Measurements from ENCODE around the gene CCNI2. TPM values are rescaled to one million over a fixed set of nuclear protein-coding genes. Genes with fewer than 3 reads are reported as not detected.
"Not testable (repeated sequence)": the region's sequence is repeated elsewhere in the genome, so short reads cannot be mapped to it uniquely, and the experiment has no call there.

CCNI2 gene
- total RNA-seq, 1 experiment from 2014 or later, result 8.8 TPM

DNA sequence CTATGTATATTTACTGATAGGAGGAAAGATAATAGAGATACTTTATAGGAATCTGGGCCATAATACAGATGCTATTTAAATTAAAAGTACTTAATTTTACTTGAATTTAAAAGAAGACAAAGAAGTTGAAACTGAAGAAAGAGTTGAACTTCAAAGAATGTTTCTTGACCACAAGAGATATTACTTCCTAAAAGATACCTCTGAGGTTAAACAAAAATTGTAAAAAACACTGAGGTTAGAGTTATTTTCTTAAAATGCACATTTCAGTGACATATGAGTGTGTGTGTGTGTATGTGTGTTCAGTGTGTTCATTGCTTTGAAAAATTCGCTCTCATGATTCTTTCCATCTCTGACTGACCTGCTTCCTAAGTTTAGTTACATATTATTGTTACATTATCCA is 33.4 kb downstream of the CCNI2 start:
- no peak for DNase-seq (ENCODE audit: low spot score)

DNA sequence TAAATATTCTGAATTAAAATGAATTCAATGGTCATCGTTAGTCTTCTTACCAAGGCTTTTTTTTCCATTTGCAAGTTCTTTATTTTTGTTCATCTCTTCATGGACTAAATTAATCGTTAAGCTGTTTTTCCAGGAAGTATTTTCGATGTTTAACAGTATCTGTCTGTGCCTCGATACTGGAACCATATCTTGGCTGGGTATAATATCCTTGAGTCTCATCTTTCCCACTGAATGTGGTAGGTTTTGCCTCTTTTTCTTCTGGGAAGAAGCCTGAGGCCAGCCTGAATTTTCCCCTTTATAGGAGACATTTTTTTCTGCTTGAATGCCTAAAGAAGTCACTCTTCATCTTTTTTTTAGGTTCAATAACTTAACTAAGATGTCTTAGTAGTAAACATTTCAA is 33.8 kb downstream of the CCNI2 start:
- DNase-seq (ENCODE audit: low spot score), result no peak

DNA sequence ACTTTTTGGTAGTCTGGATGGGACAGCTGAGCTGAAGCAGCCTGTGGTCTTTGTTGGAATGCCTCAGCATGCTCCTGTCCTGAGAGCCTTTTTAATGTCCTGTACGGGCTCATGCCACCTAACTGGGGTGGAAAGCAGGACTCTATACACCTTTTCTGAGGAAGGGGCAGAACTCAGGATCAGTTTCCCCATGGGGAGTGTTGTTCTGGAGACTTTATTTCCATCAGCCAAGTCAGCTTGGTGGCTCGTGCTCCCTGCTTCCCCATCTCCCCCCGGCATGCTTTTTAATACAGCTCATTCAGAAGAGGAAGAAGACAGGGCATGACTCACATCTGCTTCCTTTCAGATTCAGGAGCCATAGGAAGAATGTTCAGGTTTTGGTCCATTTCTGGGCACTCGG is 34.9 kb downstream of the CCNI2 start:
- no peak for DNase-seq (ENCODE audit: low spot score)

DNA sequence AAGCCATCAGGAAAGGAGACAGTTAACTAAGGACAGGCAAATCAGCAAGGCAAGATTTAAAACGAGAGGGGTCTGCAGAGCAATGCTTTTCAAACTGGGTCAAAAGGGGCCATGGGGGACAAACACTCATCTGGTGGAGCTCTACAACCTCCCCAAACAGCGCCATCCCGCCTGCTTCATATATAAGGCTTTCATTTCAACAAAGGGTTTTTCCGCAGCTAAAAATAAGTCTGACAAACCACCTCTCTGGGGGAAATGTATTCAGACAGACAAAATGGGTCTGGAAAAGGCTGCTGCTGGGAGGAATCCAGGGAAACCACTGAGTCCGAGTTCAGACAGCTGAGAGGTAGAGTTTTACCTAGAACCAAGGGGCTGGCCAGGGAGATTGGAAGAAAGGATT is 38.1 kb downstream of the CCNI2 start:
- DNase-seq (ENCODE audit: low spot score), result no peak

DNA sequence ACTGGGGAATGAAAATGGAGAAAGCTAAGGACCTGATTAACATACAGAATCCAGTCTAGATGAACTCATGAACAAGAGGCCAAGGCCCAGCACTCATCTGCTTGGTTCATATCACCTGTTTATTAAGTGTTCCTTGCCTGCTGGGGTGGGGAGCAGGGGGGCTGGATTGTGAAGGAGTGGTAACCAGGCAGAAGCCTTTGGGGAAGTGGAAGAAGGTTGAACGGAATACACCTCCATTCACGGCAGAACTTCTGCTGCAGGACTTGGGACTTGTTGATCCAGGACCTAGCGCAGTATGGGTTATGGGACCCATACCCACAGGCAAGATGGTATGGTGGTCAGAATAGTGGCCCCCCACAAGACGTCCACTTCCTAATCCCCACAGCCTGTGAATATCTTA is 38.6 kb downstream of the CCNI2 start:
- DNase-seq (ENCODE audit: low spot score), result no peak

DNA sequence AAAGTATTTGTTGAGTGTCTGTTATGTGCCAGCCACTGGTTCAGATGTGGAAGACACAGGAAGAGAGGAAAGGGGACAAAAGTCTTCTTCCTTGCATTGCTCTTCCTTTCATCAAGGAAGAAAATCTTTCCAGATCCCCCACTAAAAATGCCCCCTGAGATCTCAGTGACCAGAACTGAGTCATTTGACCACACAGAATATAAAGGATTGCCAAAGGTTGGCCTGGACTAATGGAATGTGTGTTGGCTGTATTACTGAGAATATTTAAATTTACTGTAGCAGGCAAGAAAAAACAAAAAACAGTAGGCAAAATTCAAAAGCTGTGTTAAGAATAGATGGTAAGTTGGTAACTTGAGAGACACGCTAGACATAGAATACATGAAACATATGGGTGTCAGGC is 39.9 kb downstream of the CCNI2 start:
- no peak for DNase-seq (ENCODE audit: low spot score)

DNA sequence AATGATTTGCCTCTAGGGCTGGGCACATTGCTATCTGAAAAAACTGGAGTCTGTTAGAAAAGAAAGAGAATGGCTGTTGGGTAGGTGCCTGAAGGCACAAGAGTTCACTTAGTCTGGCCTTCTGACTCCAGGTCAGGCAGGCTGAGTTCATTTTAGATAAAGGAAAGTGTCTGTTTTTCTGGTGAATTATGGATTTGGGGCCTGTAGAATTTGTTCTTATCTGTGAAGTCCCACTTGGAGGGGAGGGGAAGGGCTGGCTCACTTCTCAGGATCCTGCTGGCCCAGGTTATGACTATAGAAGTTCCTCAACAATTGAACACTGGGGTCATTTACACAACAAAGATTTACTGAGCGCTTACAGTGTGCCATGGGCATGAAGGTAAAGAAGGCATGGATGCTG is 41.3 kb downstream of the CCNI2 start:
- no peak for DNase-seq (ENCODE audit: low spot score)

DNA sequence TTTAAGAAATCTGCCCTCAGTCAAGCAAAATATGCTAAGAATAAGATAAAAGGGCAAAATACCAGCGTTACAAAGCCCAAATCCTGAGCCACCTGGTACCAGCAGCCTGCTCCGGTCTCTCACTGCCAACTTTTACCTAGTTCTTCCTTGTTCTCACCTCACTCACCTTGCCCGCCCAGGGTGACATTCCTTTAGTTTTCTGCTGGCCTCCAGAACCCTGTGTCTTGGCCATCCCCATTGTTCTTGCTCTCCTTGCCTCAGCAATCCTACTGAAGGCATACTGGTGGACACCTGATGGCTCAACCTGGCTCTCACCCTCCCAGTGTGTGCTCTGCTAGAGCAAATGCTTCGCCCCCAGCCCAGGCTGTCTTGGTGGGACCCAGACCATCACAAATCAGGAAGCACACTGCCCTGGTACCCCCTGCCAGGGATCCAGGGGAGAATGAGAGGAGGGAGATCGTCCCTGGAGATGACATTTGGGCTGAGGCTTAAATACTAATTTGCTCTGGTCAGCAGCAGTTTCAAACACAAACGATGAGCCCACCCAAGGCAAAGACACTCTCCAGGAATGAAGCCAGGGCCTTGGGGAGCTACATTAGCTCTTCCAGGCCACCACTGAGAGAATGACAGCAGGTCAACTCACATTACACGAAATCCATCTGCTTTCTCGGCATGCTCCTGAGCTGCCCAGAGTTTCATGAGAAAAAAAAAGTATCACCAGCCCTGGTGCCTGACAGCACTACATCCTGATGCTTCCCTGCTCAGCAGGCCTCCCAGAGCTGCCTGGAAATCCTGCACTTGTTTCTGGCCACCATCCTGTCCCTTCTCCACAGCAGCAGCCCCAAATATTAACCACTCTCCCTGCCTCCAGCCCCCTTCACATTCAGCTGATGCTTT is 42.0 kb downstream of the CCNI2 start:
- DNase-seq (ENCODE audit: low spot score), result no peak

DNA sequence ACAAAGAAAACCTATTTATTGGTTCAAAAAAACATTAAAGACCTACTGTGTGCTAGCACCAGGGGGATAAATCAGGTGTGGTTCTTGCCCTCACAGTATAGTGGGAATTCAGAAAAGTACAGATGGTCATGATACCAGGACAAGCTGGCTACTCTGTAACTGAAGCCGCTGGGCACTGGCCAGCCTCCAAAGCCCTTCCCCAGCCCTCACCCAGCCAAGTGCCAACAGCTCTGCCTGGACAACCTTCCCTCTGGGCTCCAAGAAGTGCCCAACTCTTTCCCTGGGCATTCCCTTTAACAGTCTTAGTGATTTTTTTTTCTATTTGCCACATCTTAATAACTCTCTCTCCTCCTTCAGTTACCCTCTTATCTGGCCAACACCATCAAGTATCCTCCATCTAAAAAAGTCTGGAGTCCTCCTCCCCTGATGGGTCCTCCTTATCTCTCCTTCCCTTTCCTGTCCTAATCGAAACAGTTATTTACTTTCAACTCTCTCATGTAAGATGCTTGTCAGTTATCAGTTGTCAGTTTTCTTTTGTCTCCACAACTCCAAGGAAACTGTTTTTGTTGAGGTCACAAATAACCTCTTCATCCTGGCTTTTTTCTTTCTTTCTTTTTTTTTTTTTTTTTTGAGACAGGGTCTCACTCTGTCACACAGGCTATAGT is 43.1 kb downstream of the CCNI2 start:
- DNase-seq (ENCODE audit: low spot score), result no peak

- no peak for DNase-seq (ENCODE audit: low spot score)
Measured at GRCh38 chr5:132791026-132791425, 43.8 kb downstream of the CCNI2 start.

GRCh38 chr5:132797651-132798050 is 50.4 kb downstream of the CCNI2 start:
- no peak for DNase-seq (ENCODE audit: low spot score)

DNA sequence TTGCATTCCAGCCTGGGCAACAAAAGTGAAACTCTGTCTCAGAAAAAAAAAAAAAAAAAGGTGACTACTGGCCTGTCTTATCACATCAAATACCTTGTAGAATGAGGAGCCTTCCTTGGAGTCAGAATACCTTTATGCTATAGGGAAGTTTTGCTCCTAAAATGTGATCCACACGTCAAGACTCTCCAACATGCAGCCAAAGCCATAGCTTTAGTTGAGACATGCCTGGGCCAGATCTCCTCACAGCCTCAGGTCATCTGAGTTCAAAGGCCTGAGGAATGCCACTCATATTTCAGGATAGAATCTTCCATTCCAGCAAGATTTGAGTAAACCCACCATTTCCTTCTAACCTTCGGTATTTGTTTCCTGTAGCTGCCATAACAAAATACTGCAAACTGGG is 52.2 kb downstream of the CCNI2 start:
- DNase-seq (ENCODE audit: low spot score), result no peak

- no peak for DNase-seq (ENCODE audit: low spot score)
Measured at GRCh38 chr5:132800545-132800944, 53.3 kb downstream of the CCNI2 start.

DNA sequence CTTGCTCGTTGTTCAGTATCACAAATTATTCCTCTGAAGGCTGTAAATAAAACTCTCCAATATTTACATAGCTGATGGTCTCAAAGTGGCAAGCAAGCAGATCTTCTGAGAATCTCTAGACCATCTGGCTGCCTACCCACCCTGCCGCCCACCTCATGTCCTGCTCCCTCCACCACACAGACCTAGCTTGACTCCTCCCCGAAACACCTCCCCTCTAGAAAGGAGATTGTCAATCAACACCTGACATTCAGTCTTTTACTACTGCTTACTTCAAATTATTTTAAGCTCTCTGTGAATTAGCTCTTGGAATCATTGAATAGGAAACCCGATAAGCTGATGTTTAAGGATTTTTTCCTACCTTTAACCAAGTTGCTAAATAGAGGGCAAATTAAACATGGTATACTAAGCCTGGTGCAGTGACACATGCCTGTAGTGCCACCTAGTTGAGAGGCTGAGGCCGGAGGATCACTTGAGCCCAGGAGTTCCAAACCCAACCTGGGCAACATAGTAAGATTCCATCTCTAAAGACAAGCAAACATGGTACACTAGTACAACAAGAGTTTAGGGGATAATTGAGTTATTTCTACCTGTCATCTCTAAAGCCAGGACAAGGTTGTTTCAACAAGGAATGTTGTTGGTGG is 54.9 kb downstream of the CCNI2 start:
- DNase-seq (ENCODE audit: low spot score), result no peak

- not testable (repeated sequence) for DNase-seq (ENCODE audit: low spot score)
Measured at GRCh38 chr5:132802685-132803066, 55.5 kb downstream of the CCNI2 start.

Other genes with a start within 250 kb of the CCNI2 start
- not detected in 2 replicates for gene IL5, start 203.9 kb upstream of the CCNI2 start, total RNA-seq (2014; rRNA removed; shearing (Covaris generic))
- 8.6 and 11.3 TPM in 2 replicates for gene RAD50, start 190.4 kb upstream of the CCNI2 start, total RNA-seq (2014; rRNA removed; shearing (Covaris generic))
- gene IL13, start 89.3 kb upstream of the CCNI2 start, total RNA-seq (2014; rRNA removed; shearing (Covaris generic)), result not detected in 2 replicates
- not detected in 2 replicates for gene IL4, start 73.4 kb upstream of the CCNI2 start, total RNA-seq (2014; rRNA removed; shearing (Covaris generic))
- gene KIF3A, start 9.9 kb upstream of the CCNI2 start, total RNA-seq (2014; rRNA removed; shearing (Covaris generic)), result 3.1 and 4.0 TPM in 2 replicates
- gene SEPTIN8, start 29.8 kb downstream of the CCNI2 start, total RNA-seq (2014; rRNA removed; shearing (Covaris generic)), result 37.7 and 49.8 TPM in 2 replicates
- gene SOWAHA, start 65.9 kb downstream of the CCNI2 start, total RNA-seq (2014; rRNA removed; shearing (Covaris generic)), result 2.9 and 4.6 TPM in 2 replicates
- 48.0 and 61.2 TPM in 2 replicates for gene SHROOM1, start 83.2 kb downstream of the CCNI2 start, total RNA-seq (2014; rRNA removed; shearing (Covaris generic))
- gene GDF9, start 119.0 kb downstream of the CCNI2 start, total RNA-seq (2014; rRNA removed; shearing (Covaris generic)), result 0.05 and 0.26 TPM in 2 replicates
- gene UQCRQ, start 119.2 kb downstream of the CCNI2 start, total RNA-seq (2014; rRNA removed; shearing (Covaris generic)), result 227 and 266 TPM in 2 replicates
- gene LEAP2, start 126.2 kb downstream of the CCNI2 start, total RNA-seq (2014; rRNA removed; shearing (Covaris generic)), result 0.64 and 1.5 TPM in 2 replicates
- gene AFF4, start 216.2 kb downstream of the CCNI2 start, total RNA-seq (2014; rRNA removed; shearing (Covaris generic)), result 11.5 and 16.0 TPM in 2 replicates